T follicular helper cell (primary cell): Measurements from ENCODE around the gene PTK7.
A peak's percentile ranks its signal among the peaks of the same experiment; 100 is the strongest.

Experiments used
- DNase-seq: peaks from one replicate; pipeline ENCODE4 v3.0.0-alpha.2; 2020; ENCODE audit warnings: low read depth

The PTK7 gene

GRCh38 chr6:43180985-43181384 lies 104.9 kb downstream of the PTK7 start:
- no peak for DNase-seq

DNA sequence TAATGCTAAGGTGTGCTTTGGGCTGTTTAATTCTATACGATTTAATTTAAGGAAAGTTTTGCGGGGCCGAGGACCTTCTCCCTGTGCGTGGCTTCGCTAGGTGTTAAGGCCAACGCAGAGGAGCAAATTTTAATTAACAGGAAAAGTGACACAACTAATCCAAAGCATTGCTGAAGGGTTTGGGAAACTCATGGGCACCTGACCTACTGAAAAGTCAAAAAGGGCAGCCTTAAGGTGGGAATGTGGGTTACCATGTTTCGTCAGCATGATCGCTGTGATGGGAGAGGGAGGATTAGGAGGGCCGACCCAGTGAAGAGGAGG lies 105.5 kb downstream of the PTK7 start:
- no peak for DNase-seq

DNA sequence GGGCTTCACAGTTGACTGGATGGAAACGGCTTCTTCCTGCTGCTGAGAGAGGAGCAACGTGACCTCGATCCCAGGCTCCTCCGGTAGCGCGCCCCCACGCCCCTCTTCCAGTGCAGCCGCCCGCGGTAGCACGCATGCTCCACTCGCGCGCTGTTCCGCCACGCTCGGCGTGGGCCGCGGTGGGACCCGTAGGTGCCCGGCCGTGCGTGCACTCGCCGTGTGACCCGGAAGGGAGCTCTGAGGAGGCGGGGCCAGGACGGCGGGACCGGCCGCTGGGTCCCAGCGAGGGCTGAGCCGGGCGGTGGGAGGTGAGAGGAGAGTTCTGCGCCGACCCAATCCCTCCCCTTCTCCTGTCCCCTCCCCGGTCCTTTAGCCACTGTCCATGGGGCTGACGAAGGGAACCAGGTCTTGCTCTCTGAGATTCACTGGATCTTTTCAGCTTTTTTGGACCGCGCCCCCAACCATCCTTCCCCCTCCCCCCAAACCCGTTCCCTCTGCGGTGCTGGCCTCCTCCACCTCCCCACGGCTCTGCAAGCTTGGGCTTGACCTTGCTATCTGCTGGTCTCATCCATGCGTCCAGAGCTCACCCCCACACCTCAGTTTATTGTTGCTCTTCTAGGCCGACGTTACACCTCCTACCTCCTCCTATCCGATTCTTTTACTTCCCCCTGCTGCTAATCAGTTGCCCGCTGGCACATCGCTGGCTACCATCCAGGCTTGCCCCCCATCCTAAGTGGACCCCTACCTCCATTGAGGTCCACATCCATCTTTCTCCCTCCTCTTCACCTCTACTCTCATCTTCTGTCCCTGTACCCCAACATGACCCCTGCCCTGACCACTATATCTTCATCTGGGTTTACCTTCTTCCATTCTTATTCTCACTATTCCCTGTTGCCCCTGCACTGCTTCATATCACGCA lies 106.1 kb downstream of the PTK7 start, which contains the start of gene CUL9:
TSS of gene CUL9 (plus strand) at position 255 of the 919 bp plus-strand sequence. CDS start 2,115 bp downstream, outside the sequence.
- DNase-seq: peak; percentile 69

DNA sequence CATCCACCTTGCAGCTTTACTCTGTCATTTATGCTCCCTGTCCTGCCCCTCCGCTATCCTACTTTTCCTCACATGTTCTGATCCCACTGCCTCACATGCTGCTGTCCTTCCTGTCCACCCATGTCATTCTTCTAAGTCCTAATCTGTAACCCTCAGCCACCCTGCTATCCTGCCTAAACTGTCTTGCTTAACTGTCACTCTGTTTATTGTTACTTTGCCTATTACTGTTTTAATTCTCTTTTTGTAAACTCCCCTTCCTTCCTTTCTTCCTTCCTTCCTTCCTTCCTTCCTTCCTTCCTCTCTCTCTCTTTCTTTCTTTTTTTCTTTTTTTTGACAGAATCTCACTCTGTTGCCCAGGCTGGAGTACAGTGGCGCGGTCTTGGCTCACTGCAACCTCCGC lies 107.3 kb downstream of the PTK7 start:
- DNase-seq: no peak

DNA sequence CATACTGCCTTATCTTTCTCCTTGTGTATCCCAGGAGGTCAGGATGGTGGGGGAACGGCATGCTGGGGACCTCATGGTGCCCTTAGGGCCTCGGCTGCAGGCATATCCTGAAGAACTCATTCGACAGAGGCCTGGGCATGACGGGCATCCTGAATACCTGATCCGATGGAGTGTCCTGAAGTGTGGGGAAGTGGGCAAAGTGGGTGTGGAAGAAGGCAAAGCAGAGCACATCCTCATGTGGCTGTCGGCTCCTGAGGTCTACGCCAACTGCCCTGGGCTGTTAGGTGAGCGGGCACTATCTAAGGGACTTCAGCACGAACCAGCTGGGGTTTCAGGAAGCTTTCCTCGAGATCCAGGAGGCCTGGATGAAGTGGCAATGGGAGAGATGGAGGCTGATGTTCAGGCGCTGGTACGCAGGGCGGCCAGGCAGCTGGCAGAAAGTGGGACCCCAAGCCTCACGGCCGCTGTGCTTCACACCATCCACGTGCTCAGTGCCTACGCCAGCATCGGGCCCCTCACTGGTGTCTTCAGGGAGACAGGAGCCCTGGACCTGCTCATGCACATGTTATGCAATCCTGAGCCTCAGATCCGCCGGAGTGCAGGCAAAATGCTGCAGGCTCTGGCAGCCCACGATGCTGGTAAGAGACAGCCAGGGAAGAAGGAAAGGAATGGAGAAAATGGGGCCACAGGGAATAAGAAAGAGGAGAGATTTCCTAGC lies 108.3 kb downstream of the PTK7 start:
- DNase-seq: no peak

DNA sequence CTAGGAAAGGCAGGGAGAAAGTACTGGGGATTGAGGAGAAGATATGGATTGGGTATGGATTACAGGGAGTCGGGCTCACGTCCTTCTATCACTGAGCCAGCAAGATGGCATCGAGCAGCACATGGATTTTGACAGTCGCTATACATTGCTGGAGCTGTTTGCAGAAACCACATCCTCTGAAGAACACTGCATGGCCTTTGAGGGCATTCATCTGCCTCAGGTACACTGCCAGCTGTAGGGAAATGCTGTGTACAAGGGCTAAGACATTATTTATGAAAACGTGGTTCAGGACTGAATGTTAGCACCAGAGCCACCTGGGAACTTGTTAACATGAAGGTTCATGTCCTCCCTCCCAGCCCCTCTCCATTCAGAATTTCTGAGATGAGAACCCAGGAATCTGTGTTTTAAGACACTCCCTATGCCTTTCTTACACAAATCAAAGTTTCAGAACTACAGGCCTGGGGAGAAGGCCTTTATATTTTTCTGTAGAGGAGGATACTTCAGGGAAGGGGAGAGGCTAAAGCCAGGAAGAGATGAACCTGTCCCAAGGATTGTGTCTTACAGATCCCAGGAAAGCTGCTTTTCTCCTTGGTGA lies 109.4 kb downstream of the PTK7 start:
- no peak for DNase-seq

GRCh38 chr6:43186019-43186418 lies 109.9 kb downstream of the PTK7 start:
- DNase-seq: no peak

DNA sequence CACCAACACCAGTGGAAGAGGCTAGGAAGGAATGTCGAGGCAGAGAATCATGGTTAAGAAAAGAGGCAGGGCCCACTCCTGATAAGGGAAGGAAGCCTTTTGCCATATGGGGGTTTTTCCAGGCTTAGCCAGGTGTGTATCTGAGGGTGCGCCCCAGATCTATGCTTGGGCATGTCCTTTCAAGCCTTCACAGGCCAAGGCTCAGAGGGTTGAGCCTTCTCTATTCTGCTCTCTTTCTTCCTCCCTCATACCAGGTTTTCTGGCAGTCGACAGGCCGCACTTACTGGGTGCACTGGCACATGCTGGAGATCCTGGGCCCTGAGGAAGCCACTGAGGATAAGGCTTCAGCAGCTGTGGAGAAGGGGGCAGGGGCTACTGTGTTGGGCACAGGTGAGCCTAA lies 110.6 kb downstream of the PTK7 start:
- no peak for DNase-seq

DNA sequence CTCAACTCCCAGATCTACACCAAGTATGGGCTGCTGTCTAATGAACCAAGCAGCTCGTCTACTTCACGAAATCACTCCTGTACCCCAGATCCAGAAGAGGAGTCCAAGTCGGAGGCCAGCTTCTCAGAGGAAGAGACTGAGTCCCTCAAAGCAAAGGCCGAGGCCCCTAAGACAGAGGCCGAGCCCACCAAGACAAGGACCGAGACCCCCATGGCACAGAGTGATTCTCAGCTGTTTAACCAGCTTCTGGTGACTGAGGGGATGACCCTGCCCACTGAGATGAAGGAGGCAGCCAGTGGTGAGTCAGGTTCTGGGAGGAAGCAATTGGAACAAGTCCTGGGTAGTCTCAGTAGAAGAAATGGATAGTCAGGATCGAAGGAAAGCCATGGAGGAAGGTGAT lies 111.7 kb downstream of the PTK7 start:
- DNase-seq: no peak

GRCh38 chr6:43188426-43188825 lies 112.3 kb downstream of the PTK7 start:
- DNase-seq: no peak

GRCh38 chr6:43189776-43190304 lies 113.7 kb downstream of the PTK7 start:
- DNase-seq: no peak

DNA sequence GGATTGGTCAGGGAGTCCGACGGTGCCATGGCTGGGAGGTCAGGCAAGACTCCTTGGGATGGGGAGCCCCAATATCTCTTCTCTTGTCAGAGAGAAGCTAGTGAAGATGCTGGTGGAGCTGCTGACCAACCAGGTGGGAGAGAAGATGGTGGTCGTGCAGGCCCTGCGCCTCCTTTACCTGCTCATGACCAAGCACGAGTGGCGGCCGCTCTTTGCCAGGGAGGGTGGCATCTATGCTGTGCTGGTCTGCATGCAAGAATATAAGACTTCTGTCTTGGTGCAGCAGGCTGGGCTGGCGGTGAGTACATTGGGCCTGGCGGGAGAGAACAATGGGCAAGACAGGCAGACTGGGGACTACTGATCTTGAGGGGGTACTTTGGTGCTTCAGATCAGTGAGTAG lies 116.8 kb downstream of the PTK7 start:
- DNase-seq: no peak

- no peak for DNase-seq
Observed at GRCh38 chr6:43193929-43194328, 117.8 kb downstream of the PTK7 start.

DNA sequence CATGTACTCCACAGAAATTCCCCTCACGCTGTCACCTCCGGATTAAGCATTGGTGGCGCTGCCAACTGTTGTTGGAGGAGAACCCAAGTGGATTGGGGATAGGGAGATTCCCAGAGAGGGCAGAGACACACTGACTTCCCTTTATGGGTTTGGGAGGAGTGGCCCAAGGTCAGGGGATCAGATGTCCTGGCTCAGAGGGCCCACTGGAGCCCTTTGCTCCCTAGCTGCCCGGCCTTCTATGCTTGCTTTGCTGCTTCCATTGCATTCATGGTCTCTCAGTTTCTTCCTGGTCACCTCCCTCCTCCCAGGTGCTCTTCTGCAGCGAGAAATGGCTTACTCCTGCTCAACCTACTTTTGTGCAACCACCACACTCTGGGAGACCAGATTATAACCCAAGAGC lies 120.2 kb downstream of the PTK7 start:
- no peak for DNase-seq

DNA sequence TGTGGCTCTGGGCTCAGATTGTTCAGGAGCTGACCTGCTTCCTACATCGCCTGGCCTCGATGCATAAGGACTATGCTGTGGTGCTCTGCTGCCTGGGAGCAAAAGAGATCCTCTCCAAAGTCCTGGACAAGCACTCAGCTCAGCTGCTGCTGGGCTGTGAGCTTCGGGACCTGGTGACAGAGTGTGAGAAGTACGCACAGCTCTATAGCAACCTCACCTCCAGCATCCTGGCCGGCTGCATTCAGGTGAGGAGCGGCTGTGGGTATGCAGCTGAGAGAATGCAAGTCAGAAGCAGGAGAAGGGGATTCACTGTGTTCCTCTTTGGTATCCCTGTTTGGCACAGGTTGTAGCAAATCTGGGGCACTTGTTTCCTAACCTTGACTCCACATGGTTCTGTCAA lies 123.8 kb downstream of the PTK7 start:
- no peak for DNase-seq

- DNase-seq: no peak
Observed at GRCh38 chr6:43200541-43200940, 124.4 kb downstream of the PTK7 start.

DNA sequence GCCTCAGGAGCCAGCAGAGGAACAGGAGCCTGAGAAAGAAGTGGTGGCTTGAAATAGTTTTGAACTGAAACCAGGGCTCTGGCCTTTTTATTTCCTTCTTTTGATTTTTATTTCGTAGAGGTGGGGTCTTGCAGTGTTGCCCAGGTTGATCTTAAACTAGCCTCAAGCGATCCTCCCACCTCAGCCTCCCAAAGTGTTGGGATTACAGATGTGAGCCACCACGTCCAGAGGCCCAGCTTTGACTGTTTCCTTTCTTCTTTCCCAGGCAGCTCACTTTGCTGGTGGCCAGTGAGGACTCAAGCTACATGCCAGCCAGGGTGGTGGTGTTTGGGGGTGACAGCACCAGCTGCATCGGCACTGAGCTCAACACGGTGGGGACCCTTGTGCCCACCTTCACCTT lies 126.3 kb downstream of the PTK7 start:
- no peak for DNase-seq

- DNase-seq: no peak
Observed at GRCh38 chr6:43203029-43203717, 127.1 kb downstream of the PTK7 start.

DNA sequence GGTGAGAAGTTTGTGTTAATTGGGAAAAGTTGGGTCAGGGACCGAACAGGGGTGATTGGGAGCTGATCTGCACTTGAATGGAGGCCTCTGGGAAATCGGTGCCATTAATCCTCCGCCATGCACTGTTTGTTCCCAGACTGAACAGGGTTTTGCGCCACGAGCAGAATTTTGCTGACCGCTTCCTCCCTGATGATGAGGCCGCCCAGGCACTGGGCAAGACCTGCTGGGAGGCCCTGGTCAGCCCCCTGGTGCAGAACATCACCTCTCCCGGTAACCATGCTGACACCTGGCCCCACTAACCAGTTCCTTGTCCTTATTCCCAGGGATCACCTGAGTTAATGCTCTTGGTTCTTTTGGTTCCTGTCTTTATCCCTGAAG lies 127.6 kb downstream of the PTK7 start:
- DNase-seq: no peak

DNA sequence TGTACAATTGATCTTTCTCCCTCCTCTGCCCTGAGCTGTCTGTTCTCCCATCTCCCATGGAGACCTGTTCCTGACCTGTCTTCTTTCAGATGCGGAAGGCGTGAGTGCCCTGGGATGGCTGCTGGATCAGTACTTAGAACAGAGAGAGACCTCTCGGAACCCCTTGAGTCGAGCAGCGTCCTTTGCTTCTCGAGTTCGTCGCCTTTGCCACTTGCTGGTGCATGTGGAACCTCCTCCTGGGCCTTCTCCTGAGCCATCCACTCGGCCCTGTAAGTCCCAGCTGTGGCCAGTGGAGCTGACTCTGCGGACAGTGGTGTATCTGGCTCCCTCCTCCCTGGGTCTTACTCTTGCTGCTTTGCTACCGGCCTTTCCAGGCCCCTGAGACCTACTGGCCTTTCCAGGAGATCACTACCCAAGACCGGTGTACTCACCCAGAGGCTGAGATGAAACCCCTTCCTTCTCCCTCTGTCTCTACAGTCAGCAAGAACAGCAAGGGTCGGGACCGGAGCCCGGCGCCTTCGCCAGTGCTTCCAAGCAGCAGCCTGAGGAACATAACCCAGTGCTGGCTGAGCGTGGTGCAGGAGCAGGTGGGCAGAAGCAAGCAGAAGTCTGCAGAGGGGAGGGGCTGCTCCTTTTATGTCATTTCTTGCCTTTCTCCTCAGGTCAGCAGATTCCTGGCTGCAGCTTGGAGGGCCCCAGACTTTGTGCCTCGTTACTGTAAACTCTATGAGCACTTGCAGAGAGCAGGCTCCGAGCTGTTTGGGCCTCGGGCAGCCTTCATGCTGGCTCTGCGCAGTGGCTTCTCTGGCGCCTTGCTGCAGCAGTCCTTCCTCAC lies 128.4 kb downstream of the PTK7 start:
- DNase-seq: no peak

- no peak for DNase-seq
Observed at GRCh38 chr6:43205849-43206248, 129.7 kb downstream of the PTK7 start.
